Erythroblast (primary cell): ENCODE measurements around the gene UBXN7.

Experiments used
- GATA1 ChIP-seq: IDR thresholded peaks from 2 replicates; pipeline ENCODE4 v1.6.1; 2011; ENCODE audit warnings: low read depth, mild to moderate bottlenecking, control low read depth, low read length, moderate library complexity
- POLR2A ChIP-seq: IDR thresholded peaks from 2 replicates; pipeline ENCODE4 v1.6.1; 2011; ENCODE audit warnings: mild to moderate bottlenecking, low read length

DNA sequence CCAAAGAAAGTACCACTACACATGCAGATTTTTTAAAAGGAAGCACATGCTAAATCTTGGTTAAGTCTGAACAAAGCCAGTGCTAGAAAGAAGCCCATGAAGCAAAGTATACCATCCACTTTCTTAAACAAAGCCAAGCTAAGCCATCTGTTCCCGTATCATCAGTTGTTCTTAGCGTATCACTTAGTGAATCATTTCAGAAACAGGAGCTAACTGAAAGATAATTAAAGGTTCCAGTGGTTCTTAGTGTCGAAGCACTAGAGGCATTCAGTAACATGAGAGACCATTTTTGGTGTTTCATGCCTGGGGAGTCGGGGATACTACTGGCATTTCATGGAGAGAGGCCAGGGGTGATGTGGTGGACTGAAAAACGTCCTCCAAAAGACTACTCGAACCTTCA is 12.8 kb downstream of the UBXN7 start:
- TF ChIP-seq POLR2A (no peak), GATA1 (no peak)
